Renal pelvis (tissue), 4 donors: ENCODE measurements around the gene SNX2. TPM values are rescaled to one million over a fixed set of nuclear protein-coding genes. Genes with fewer than 3 reads are reported as not detected.
A peak's percentile ranks its signal among the peaks of the same experiment; 100 is the strongest.
"Not testable (repeated sequence)": the region's sequence is repeated elsewhere in the genome, so short reads cannot be mapped to it uniquely, and the experiment has no call there.

Experiments used
- DNase-seq: peaks from one replicate; pipeline ENCODE4 v3.0.0-alpha.2; 2013
- polyA plus RNA-seq, 3 donors: library from polyadenylated mRNA; unstranded; fragments of 120-200 nt; gene quantifications; one replicate each; pipeline ENCODE4 v1.2.1, GENCODE V29; 2013; ENCODE audit not compliant: insufficient read length in 3 of 3

SNX2 gene
- polyA plus RNA-seq, 3 donors, result 123 to 144 (median 140) TPM

GRCh38 chr5:122759241-122760070 is 15.4 kb upstream of the SNX2 start:
- DNase-seq, result no peak

GRCh38 chr5:122760236-122760635 is 14.6 kb upstream of the SNX2 start:
- DNase-seq, result no peak

GRCh38 chr5:122761115-122761514 is 13.8 kb upstream of the SNX2 start:
- DNase-seq, result no peak

GRCh38 chr5:122761896-122762295 is 13.0 kb upstream of the SNX2 start:
- DNase-seq, result not testable (repeated sequence)

GRCh38 chr5:122766130-122766529 is 8.8 kb upstream of the SNX2 start:
- no peak for DNase-seq

GRCh38 chr5:122770477-122770876 is 4.4 kb upstream of the SNX2 start:
- no peak for DNase-seq

- no peak for DNase-seq
These were observed 2.4 kb upstream of the SNX2 start for GRCh38 chr5:122772446-122772845.

GRCh38 chr5:122773619-122774018 is 1.3 kb upstream of the SNX2 start:
- no peak for DNase-seq

- no peak for DNase-seq
These were observed 390 bp upstream of the SNX2 start for GRCh38 chr5:122774519-122774860.

GRCh38 chr5:122775550-122776542 is 966 bp downstream of the SNX2 start:
- DNase-seq, result peak; percentile 61

- no peak for DNase-seq
These were observed 3.3 kb downstream of the SNX2 start for GRCh38 chr5:122778157-122778556.

- no peak for DNase-seq
These were observed 4.6 kb downstream of the SNX2 start for GRCh38 chr5:122779451-122779850.

- DNase-seq, result no peak
These were observed 5.4 kb downstream of the SNX2 start for GRCh38 chr5:122780296-122780695.

- no peak for DNase-seq
These were observed 6.6 kb downstream of the SNX2 start for GRCh38 chr5:122781465-122781864.

GRCh38 chr5:122785294-122785693 is 10.4 kb downstream of the SNX2 start:
- no peak for DNase-seq

GRCh38 chr5:122788371-122788770 is 13.5 kb downstream of the SNX2 start:
- no peak for DNase-seq

GRCh38 chr5:122788996-122789395 is 14.1 kb downstream of the SNX2 start:
- DNase-seq, result no peak

GRCh38 chr5:122789461-122790171 is 14.7 kb downstream of the SNX2 start:
- DNase-seq, result no peak

- DNase-seq, result no peak
These were observed 15.6 kb downstream of the SNX2 start for GRCh38 chr5:122790354-122791103.

- no peak for DNase-seq
These were observed 30.6 kb downstream of the SNX2 start for GRCh38 chr5:122805481-122805880.

- no peak for DNase-seq
These were observed 35.5 kb downstream of the SNX2 start for GRCh38 chr5:122810405-122810804.
